Activated CD8-positive, alpha-beta memory T cell treated with anti-CD3 and anti-CD28 coated beads, Interleukin-2, amount 50 U/mL, for 24 hours (primary cell): ENCODE data around the gene FGF14.

ENCODE experiments used
- DNase-seq: peaks from one replicate; pipeline ENCODE4 v3.0.0-alpha.2; 2020; ENCODE audit errors: extremely low read depth

The FGF14 gene

GRCh38 chr13:101792189-101792588, 609.7 kb downstream of the FGF14 start:
- DNase-seq, result no peak

DNA sequence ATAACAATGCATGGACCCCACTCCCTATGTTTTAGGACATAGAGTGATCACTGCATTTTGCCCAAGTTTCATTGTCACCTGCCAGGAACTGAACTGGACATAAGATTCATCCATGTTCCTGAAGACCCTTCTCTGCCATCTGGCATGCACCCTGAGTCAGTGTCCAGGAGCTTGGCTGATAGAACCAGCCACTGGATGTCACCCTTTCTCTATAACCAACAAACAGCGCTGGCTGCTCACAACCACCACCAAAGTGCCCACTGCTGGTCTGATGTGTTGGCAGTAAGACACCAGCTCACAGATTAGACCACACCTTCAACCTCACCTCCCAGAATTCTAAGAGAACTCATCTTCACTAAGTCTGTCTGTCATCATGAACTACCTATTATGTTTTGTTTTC, 616.0 kb downstream of the FGF14 start:
- DNase-seq, result no peak

GRCh38 chr13:101784313-101784712, 617.5 kb downstream of the FGF14 start:
- DNase-seq, result no peak

DNA sequence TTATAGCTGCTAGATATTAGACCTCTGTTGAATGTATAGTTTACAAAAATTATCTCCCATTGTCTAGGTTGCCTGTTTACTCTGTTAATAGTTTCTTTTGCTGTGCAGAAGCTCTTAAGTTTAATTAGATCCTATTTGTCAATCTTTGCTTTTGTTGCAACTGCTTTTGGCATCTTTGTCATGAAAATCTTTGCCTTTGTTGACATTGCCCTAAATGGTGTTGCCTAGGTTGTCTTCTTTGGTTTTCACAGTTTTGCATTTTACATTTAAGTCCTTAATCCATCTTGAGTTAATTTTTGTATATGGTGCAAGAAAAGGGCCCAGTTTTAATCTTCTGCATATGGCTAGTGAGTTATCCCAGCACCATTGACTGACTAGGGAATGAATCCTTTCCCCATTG, 618.3 kb downstream of the FGF14 start:
- DNase-seq, result no peak

GRCh38 chr13:101780211-101780610, 621.6 kb downstream of the FGF14 start:
- no peak for DNase-seq

DNA sequence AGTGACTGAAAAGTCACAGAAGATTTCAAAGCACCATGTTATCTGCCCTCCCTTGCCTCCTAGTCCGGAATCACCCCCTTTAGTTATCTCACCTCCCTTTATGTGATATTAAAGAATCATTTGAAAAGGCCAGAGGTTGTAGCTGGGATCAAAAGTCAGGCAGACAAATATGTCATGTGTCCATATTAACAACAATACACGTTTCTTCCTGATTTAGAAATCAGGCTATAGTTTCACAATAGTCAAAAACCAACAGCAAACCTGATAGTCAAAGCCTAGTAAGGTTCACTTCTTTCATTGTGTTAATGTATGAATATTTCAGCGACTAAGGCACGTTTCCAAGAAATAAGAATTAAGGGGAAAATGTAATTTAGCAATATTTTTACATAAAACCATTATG, 622.7 kb downstream of the FGF14 start:
- no peak for DNase-seq

DNA sequence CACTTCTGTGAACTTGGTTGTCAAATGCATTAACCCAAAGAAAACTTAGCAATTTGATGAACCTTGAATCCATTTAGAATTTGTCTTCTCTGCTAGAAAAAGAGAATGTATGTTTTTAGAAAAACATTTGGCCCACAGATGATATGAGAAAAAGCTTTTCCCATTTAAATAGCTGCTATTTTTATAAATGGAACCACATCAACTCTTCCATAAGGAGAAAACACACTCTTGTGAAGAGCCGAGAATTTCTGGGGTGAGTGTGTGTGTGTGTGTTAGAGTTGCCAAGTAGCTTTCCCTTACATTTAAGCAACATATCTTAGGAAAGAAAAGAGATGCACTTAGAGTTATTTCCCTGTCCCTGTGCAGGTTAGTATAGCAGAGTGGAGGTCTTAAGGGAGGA, 626.6 kb downstream of the FGF14 start:
- DNase-seq, result no peak

DNA sequence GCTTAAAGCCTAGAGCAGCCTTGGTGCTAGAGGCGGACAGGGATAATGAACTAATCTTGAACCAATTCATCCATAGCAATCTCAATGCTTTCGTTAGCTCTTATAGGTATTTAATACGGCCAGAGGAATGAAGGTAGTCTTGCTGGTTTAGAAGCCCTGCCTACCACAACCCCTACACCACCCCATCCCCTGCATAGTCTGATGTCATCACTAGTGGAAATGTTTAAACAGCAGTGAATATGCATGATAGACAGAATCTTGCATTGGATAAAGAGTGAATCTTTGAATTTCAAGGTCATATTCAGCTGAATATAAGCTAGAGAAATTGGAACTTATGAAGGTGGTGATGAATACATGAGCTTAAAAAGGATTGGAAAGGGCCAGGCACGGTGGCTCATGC, 627.5 kb downstream of the FGF14 start:
- no peak for DNase-seq

GRCh38 chr13:101773062-101773461, 628.8 kb downstream of the FGF14 start:
- no peak for DNase-seq

GRCh38 chr13:101767131-101767530, 634.7 kb downstream of the FGF14 start:
- DNase-seq, result no peak

DNA sequence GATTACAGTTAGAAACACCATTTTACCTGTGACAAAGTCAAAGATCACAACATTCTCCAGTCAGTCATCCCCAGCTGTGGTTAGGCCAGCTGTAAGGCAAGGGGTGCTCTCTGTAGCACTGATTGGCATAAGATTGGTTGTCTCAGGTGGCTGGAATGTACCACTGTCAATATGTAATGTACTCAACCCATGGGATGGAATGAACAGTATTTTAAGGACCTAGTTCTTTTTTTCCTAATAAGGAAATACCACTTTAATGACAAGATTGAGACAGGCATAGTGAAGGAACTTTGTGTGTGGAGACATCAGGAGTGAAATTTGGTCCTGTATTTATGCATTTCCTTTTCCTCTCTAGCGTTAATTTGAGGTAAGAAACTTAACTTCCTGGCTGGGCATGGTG, 638.7 kb downstream of the FGF14 start:
- no peak for DNase-seq

DNA sequence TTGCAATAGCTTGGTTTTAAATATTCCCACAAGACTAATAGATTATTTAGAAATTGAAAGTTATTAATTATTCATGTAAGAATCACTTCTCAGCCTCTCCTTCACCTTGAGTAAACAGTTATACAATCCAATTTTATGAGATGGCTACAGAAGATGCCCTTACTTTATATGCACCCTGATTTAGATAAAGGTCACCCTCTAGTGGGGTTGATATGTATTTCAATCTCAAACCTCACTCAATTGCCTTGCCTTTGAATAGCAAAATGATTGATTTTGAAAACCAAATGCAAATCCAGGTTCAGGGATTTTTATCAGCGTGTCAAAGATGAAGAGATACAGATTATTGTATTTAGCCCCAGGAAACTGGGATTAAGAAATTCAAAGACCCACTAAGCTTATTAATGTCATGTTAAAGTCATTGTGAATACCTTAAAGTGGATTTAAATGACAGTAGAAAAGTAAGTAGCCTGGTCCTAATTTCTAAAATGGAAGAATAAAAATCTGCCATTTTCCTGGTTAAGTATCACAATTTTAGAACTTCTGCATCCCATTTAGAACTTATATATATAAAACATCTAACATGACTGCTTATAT, 644.3 kb downstream of the FGF14 start:
- no peak for DNase-seq

DNA sequence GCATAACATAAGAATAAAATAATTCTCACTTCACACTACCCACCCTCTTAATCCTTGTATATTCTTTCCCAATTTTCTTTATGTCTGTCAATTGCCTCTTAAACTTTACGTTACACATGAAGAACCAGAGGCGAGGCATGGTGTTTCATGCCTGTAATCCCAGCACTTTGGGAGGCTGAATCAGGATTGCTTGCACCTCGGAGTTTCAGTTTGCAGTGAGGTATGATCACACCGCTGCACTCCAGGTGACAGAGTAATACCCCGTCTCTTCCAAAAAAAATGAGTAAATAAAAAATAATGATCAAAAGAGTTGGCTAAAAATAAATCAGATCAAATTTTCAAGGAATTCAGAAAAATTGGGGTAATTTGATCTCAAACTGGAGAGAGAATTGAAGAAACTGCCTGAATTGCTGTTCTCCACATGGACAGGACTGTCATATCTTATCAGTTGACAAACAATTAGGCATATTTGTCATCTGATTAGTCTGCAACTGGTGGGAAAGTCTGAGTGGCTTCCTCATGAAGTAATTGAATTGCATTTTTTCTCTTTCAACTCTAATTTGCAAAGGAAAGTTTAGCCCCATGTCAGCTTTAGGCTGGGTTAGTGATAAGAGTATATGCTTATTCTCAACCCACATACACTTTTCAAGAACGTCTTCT, 646.5 kb downstream of the FGF14 start:
- no peak for DNase-seq

GRCh38 chr13:101752432-101752831, 649.4 kb downstream of the FGF14 start:
- DNase-seq, result no peak

DNA sequence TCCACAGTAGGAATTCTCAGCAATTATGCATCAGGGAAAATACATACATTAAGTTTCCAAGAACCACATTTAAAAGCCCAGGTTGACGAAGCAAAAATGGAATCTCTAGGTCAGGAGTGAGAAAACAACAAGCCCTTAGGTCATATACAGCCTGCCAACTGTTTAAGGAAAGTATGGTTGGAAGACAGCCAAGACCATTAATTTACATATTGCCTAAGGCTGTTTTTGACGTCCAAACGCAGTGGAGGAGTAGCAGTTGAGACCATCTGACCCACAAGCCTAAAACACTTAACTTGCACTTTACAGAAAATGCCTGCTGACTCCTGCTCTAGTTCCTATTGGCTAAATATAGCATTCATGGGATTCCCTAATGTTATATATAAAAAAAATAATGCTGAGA, 650.4 kb downstream of the FGF14 start:
- no peak for DNase-seq

- no peak for DNase-seq
Observed at GRCh38 chr13:101749584-101749983, 652.3 kb downstream of the FGF14 start.

DNA sequence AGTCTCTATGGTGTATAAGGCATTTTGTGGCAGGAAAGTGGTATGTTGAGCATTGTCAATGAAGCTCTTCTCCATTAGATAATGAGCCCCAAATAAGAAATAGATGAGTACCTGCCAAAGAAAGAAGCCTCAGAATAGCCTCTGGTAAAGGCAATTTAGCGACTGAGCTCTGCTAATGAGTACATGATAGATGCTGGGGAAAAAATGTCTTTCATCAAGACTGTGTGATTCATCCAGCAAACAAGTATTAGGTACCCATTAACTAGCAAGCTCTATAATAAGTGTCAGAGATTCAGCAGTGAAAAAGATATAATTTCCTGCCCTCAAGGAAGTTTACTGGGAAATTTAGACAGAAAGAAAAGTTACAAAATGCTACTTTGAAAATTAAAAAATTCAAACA, 654.8 kb downstream of the FGF14 start:
- DNase-seq, result no peak

GRCh38 chr13:101746513-101746912, 655.3 kb downstream of the FGF14 start:
- DNase-seq, result no peak

DNA sequence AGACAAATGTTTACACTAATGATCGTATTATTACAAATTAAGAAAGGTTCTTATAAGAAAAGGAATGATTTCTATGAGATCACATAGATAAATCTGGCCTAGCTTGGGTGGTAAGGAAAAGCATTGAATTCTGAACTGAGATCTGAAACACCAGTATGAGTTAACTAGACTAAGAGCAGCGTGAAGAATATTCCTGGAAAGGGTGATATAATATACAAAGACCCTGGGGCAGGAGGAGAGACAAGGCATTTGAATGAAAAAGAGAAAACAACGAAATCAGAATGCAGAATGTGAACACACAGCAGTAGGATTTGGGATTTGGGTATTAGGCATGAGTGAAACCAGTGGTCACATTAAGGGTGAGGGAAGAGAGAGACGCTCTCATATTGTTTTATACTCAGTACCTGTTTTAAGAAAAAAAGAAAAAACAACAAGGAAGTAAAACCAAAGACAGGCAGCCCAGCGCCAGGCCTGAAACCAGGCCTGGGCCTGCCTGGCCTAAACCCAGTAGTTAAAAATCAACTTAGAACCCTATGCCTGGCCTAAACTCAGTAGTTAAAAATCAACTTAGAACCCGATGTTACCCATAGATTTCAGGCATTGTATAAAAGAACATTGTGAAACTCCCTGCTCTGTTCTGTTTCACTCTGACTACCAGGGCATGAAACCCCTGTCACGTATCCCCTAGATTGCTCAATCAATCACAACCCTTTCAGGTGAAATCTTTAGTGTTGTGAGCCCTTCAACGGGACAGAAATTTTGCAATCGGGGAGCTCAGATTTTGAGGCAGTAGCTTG, 662.3 kb downstream of the FGF14 start:
- no peak for DNase-seq

DNA sequence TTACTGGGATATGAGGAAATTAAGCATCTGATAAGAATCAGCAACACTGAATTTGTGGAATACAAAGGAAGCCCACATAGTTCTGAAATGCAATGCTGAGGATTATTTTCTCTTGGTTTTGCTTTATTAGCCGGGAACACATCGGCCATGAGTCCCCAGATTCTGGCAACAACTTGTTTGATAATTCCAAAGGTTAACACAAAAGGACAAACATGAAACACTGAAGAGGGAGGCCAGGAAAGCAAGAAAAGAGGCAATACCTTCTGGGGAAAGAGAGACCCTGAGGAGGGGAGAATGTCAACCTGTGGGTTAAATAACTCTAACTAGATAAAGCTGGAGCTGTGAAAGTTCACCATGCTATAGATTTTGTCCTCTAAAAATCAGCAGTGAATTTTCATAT, 663.5 kb downstream of the FGF14 start:
- no peak for DNase-seq

- no peak for DNase-seq
Observed at GRCh38 chr13:101736566-101736965, 665.3 kb downstream of the FGF14 start.

GRCh38 chr13:101730420-101731000, 671.3 kb downstream of the FGF14 start:
- no peak for DNase-seq

DNA sequence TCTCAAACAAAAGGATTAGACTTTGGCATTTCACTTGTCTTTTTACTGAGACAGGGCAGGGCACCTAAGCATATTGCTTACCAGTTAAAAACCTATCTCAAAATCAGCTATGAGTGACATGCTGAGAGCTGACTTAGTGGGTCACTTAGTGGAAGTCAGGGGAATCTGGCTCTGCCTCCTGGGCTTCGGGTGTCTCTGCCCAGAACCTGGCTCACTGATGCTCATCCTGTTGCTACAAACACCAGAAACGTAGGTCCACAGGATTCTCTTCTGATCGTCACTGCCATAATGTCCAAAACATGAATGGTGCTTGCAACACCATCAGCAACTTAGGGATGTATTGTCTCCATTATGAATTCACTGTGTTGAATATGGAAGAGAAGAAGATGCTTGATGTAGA, 673.2 kb downstream of the FGF14 start:
- DNase-seq, result no peak
